GM18873 (cell line): ENCODE results near the gene ZNF526.

Source experiments
- ATAC-seq: cut with Tn5 transposase; IDR thresholded peaks from one replicate; pipeline ENCODE4 v1.9.1; 2021; ENCODE audit warnings: mild to moderate bottlenecking, moderate library complexity, moderate number of reproducible peaks; ENCODE audit not compliant: unreplicated experiment, low FRiP score

ZNF526 gene

DNA sequence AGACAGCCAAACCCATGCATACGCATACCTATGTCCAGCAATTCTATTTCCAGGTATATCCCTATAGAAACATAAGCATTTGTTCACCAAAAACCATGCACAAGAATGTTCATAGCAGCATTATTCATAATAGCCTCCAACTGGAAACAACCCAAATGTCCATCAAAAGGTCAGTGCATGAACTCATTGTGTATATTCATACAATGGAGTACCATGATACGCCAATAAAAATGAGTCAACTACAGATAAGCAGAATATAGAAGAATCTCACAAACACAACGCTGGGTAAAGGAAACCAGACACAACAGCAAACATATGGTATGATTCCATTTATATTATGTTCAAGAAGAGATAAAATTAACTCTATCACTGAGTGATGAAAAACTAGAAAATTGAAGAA is 26.4 kb upstream of the ZNF526 start:
- ATAC-seq: no peak

DNA sequence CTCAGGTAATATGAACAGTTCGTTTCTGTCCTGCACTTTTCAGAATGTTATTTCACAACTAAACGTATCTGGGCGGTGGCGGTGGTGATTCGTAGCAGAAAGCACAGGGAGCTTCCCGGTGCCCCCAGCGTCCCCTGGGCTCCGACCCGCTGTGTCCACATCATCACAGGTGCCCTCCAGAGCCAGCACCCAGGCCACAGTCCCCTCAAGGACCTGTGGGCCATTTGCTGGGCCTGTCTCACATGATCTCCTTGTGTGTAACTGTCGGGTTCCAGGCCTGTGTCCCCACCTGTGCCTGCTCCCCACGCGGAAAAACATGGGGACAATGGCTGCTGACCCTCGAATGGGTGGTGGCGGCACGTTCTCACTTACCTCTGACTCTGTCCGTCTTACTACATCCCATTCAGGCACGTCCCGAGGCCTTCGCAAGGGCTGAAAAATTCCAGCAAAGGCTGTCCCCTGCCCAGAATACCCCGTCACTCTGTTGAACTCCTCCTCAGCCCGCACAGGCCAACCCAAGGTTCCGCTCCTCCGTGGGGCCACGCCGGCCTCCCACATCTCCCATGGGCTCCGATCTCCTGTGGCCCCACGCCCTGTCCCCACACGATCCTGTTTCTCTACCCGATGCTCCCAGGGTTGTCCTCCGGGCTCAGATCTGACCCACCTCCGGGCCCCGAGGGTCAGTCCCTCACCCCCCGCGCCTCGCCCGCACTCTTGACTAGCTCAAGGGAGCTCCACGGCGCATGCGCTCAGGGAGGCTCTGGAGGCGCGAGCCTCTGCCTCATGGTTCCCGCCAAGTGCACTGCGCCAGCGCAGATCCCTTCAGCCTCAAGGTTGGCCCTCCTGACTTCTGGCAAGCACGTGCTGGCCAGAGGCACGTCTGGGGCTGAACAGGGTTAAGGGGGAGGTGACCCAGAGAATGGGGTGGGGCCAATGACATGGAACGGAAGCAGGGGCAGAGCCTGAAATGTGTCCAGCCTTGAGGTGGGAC is 23.8 kb upstream of the ZNF526 start:
- no peak for ATAC-seq

DNA sequence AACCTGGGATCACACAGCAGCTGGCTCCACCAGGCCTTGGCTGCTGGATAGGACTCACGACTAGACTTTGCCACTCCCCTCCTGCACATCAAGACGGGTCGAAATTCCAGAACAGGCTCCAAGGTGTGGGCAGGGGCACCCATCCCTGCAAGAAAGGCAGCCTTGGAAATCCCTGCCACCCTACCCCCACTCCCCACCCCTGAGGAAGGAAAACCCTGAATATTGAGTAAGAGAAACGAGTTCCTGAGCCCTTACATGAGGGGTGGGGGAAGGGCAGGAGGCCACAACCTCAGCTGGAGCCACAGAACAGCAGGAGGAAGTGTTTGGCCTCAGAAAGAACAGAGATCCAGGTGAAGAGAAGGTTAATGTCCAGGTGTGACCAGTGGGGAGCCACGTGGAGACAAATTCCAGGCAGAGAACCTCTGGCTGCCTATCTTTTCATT is 22.7 kb upstream of the ZNF526 start:
- ATAC-seq: no peak

DNA sequence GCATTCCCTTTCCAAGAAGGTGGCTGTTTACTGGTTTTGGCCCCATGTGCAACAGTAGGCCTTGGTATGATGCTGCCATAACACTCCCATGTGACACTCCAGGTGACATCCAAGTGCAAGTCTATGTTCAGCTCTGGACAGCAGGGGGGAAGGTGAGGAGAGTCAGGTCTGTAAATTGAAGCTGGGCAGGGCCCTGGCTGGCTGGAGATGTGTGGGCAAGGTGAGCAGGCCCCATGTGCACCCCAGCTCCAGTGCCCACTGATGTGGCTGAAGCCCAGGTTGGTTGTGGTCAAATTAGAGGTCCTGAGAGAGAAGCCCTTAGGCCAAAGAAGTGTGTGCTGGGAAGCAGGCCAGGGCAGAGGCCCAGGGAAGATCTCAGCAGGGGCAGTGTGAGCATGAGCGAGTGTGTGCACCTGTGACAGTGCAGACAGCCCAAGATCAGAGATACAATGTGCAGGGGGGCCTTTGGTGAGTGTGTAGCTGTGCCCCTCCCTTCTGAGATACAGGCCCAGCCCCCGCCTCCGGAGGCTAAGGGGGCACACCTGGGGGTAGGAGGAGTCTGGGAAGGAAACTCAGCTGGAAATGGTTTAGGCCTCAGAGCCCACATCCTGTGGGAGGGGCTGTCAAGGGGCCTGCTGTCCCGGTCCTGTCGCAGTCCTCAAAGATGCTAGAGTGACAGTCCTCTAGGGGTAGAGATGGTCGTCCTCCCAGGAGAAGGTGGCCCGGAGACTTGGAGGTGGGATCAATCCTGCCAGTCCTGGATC is 21.3 kb upstream of the ZNF526 start:
- peak; percentile 57 for ATAC-seq

DNA sequence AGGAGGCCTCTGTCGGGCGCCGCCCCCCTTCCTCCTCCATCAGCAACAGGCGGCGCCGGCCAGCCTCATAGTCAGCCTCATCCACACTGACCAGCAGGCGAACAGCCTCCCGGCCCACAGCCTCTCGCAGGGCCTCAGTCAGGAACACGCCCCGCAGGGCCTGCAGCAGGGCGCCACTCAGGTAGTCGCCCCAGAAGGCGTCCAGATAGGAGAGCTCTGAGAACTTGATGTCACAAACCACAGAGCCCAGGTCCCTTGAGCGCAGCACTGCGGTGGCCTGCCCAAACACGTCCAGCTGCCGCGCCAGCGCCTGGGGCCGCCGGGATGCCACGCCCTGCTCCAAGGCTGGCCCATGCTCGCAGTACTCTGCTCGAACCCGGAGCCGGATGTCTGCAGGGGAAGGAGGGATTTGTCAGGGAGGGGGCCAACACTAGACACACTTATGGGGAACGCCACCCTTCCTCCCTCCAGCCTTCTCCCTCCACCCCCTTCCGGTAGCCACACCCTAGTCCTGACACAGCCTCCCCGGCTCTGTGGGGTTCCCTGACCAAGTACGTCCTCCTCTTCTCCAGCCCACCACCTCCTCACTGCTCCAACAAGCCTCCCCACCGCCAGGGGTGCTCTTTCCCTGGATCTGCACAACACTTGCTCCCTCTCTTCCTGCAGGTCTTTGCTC is 20.5 kb upstream of the ZNF526 start:
- ATAC-seq: peak; percentile 18

DNA sequence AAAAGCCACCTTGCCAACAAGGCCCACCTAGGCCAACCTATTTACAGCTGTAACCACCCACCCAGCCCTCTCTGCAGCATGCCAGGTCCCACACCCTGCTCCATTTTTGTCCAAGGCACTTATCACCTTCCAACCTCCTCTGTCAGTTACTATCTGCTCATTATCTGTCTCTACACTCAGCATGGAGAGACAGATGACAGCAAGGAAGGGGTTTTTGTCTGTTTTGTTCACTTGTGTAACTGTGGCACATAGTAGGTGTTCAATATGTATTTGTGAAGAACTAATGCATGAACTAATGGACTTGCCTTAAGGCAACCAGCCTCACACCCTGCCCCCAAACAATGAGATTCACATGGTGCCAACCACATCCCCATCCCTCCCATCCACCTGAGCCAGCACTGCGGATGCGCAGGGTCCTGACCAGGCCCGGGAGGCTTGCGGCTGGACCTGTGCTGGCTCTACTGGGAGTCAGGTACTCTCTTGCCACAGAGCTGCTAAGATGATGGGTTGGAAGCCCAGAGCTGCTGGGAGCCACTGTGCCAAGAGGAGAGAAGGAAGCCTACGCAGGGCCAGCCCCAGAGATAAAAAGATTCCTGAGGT is 19.9 kb upstream of the ZNF526 start:
- no peak for ATAC-seq

DNA sequence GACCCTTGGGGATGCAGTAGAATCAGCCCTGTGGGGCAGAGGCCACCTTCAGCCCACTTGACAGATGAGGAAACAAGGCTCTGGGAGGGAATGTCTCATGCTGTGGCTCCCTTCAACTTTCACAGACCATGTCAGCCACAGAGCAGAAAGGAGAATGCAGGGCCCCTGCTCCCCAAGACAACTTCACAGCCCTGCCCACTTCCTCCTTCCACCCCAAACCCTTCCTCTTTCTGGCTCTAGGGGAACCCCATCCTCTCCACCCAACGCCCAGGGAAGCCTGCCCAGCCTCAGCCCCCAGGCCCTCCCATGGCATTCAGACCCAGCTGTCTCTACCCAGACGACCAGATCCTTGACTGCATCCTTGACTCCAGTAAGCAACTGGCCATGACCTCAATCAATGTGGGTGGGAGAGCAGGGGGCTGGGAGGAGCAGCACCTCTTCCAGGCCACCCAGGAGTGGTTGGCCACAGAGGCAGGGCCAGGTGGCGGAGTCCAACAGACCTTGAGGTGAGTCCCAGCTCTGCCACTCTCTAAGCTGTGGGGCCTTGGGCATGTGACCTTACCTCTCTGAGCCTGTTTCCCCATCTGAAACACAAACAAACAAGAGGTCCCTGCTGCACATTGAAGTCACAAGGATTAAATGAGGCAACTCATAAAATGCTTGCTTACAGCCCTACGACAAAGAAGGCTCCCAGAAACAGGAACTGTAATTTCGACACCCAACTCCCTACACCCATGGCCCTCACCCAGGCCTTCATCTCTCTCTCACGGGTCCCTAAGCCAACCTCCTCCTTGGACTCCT is 18.4 kb upstream of the ZNF526 start:
- ATAC-seq: no peak

DNA sequence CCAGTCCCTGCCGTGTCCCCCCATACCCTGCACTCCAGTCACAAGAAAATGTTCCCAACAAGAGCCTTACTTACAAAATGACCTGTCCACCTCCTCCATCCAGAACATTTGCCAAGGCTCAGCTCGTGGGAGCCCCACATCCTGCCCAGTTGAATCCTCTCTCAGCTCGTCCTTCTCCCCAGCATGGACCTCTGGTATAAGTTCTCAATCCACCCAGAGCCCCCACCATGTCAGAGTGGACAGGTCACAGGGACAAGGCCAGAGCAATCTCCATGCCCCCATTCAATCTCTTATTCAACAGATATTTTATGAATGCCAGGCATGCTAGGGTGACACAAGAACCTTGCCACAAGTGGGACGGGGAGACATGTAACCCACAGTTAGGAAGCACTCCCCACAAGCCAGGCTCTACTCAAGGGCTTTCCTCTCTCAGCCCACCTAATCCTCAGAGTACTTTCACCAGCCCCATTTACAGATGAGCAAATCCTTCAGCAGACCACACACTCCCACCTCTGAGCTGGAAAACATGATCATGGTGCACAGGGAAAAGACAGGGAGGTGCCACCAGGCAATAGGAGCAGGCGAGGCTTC is 17.7 kb upstream of the ZNF526 start:
- ATAC-seq: no peak

DNA sequence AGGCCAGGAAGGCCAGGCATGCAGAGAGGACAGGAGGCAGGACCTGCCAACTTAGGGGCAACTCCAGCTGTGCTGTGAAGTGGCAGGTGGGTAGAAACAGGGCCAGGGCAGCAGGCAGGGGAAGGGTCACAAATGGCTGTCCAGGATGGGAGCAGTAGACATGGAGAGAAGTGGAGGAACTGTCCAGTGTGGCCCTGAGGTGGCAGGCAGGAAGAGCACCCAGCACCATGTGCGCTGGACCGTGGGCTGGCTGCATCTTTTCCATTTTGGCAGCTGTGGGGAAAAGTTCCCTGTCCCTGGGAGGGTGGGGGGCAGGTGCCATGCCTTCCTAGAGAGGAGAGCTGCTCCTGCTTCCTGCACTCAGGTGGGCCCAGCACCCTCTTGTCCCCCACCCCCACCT is 16.4 kb upstream of the ZNF526 start:
- no peak for ATAC-seq

DNA sequence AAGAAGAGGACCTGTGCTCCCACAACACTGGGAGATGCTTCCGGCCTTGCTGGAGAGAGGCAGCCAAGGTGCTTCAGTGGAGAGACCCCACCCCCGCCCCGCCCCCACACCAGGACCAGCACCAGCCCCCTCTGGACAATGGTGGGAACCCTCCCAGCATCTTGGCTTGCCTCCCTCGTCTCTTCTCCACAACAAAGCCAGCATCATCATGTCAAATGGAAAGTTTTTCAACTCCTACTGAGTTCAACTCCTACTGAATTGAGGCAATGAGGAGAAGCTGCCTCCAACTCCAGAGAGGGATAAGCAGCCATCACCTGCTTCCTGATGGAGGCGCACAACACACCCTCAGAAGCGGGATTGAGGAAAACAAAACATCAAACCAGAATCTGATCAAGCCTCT is 15.4 kb upstream of the ZNF526 start:
- ATAC-seq: no peak

DNA sequence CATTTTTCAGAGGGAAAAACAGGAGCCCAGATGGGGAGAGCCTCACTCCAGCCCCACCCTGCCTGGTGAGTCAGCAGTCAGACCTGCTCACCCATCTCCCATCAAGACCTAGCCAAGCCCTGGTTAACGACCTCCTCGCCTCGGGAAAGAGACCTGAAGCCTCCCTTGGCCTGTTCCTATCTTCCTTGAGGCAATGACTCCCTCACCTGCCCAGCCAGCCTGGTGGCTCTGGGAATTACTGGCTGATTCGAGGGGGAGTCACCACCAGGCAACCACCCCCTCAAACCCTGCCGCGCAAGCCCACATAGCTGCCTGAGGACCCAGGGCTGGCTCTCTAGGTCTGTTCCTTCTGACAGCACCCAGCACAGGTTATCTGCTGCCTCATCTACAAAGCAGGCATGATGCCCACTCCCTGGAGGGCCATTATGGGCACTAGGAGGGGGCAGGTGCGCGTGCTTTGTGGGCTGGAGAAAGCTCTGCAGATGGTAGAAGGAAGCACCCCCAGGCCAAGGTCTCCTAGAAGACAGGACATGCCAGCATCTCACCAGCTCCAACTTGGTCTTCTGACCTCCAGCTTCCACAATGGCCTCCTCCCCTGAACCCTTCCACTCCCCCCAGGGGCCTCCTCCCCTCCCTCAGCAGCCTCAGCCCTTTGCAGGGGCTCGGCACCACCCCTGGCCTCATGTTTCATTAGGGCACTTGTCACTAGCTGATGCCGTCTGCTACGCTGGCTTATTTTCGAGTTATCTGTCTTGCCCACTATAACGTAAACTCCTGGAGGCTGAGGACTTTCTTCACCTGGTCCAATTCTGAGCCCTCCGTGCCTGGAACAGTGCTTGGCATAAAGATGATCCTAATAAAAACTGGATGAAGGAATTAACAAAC is 13.0 kb upstream of the ZNF526 start:
- no peak for ATAC-seq

DNA sequence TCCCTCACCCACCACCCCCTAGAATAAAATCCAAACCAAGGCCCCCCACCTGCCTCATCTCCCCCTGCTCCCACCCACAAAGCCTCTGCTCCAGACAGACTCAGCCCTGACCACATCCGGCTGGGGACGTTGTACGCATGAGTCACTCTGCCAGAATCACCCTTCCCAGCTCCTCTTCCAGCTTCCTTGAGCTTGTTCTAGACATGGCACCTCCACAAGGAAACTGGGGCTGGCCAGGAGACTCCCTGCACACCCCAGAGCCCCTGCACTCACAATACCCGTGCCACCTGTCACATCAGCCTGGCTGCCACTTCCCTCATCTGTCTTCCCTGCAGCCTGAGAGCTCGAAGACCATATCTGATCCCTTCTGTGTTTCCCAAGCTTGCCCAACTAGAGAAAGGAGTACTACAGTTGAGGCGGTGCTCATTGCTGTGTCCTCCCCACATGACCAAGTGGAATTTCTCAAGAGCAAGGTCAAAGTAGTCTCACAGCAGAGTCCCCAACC is 12.3 kb upstream of the ZNF526 start:
- ATAC-seq: no peak

DNA sequence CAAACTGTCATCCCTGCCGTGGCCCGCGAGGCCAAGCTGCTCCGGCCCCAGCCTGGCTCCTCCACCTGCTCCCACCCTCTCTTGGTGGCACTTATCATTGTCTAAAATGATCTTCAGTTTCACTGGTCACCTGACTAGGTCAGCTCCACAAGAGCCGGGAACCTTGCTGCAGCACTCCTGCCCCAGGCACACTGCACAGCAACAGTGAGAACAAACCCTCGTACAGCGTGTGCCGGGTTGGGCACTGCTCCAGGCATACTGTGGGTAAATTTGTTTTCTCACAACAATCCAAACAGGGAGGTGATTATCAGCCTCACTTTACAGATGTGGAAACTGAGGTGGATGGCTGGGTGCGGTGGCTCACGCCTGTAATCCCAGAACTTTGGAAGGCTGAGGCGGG is 11.5 kb upstream of the ZNF526 start:
- no peak for ATAC-seq

DNA sequence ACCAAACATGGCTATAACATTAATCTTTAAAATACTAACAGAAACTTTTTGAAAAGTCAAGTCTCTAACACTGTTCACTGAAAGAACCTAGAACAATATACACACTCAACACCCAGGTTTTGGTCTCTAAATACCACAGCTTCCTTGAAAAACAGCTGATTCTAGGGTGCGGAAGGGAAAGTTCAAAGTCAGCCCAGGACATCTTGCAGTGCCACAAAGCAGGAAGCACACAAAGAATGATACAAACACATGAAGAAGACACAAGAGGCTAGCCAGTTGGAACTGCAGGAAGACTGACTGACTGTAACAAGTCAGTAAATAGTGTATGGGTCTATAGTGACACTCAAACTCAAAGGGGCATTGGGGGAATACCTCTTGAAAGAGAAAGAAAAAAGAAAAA is 7.2 kb upstream of the ZNF526 start:
- no peak for ATAC-seq

DNA sequence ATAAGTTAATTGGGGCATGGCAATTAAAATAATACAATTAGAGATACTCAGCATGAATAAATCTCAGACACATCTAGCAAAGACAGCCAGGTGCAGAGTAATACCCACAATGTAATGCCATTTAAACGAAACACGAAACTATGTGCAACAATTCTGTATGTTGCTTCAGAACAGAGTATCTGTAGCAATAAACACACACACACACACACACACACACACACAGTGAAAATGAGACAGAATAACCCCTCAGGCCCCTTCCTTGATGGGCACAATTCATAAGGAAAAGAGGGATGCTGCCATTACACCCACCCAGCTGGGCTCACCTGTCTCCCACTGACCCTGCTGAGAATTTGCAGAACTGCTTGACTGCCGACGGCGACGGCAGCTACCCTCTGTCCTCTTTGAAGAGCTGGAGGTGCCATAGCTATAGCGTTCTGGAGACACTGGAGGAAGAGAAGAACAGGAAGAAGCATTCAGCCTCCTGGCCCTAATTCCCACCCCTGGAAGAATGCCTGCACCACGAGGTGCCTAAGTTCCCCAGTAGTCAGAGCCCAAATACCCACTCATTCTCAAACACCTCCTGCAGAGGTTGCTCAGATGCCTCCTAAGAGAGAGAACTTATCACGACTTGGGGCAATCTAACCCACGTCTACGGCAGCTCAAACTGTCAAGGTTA is 5.2 kb upstream of the ZNF526 start:
- ATAC-seq: no peak

DNA sequence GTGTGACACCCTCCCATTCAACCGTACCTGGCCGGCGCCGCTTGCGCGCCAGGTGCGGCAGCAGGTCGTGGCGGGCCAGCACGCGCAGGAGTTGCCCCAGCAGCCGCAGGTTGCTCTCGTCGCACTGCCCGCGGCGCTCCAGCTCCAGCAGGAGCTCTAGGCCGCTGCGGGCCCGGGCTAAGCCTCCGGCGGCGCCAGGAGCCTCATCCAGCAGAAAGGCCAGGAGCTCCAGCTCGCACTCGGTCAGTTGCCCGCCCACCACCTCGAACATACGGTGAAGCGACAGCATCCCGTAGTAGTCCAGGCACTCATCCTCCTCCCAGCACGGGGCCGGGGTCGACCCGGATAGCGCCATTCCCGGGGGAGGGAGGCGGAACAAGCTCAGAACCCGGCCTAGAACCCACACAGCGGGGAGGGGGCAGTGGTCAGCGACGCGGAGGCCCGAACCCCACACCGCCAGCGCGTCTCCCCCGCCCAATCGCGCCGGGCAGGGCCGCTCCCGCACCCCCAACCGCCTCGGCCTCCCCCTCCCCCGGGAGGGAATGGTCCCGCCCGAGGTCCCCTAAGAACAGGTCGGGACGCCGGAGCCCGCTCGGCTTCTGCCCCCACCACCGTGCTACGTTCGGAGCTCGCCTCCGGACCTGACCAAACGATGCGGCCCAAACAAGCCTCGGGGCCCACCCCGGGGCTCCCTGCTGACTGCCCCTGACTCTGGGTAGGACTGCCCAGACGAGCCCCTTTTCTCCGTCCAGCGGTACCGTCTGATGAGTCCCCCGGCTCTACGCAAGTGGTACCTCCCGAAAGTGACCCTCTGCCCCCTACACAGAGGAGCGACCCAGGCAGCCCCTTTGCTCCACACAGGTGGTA is 3.2 kb upstream of the ZNF526 start:
- ATAC-seq: no peak
